ENCODE results near the gene NFKBIA. TPM values are rescaled to one million over a fixed set of nuclear protein-coding genes. Genes with fewer than 3 reads are reported as not detected.
A peak's percentile ranks its signal among the peaks of the same experiment; 100 is the strongest.
"Not testable (repeated sequence)": the region's sequence is repeated elsewhere in the genome, so short reads cannot be mapped to it uniquely, and the experiment has no call there.

The NFKBIA gene
- total RNA-seq, 1 experiment from 2014 or later, result 74.7 TPM

DNA sequence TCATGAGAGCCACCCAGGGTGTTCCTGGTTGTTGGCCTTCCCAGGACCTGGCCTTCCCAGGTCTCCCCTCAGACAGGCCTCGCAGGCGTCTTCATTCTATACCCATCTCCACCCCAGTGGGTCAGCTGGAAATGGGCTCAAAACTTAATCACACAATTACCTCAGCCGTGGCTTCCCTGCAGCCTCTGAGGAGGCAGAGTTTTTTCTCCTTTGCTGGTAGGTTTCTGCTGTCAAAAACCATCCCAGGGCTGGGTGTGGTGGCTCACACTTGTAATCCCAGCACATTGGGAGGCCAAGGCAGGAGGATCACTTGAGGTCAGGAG lies 13.2 kb downstream of the NFKBIA start:
- no peak for DNase-seq (ENCODE audit: low read depth)

DNA sequence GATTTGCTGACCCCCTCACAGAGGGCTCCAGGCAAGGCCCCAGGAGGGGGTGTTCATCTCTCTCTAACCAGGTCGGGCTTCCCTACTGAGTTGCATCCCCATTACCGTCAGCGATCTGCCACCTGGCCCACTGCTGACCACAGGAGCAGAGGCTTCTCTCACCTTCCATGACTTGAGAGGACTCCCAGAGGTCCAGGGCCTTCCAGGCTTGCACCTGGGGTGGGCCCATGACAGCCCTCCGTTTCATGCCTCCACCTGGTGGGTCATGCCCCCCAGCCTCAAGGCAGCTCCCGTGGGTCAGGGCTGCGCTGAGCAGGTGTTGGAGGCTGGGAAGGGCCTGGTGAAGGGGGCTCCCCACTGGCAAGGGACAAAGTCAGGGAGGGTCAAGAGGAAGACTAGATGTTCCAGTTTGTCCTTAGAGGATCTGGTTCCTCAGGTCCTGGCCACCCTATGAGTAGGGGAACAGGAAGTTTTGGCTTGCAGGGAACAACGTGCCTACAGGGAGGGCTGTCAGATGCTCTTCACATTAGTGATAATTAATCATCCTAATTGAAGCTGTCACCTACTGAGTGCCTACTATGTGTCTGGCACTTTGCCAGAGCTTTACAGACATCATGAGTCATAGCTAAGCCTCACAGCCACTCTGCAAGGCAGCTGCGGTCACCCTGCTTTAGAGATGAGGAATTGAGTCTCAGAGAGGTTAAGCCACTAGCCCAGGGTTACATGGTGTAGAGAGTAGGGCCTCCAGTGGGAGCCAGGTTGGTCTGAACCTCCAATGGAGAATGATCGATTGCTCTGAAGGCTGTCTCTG lies 13.8 kb downstream of the NFKBIA start:
- DNase-seq (ENCODE audit: low read depth), result peak; percentile 45

GRCh38 chr14:35389315-35389667 lies 15.3 kb downstream of the NFKBIA start:
- no peak for DNase-seq (ENCODE audit: low read depth)

DNA sequence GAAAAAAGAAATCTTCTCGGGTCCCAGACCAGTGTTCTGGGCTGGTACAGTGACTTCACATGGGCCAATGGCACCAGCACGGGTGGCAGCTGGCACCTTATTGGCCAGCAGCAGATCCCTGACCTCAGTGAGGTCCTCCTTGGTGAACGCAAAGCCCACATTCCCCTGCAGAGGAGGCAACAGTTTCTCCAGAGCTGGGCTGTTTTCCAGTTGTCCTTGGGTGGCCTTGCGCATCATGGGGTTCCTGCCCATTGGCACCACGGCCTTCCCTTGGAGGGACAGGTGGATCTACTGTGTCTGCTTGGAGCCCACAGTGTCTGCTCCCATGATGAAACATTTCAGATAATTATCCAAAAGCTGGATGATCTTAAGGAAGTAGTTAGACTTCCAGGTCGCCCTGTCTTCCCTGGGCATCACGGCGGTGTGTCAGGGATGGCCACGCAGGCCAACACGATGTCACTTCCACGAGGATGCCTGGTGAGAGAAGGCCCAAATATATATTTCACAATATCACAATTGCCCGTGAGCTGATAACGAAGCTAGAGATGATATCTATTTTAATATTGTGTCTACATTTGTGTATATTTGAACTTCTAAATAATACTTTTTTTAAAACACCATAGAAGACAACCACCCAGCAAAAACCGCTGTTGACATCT lies 15.8 kb downstream of the NFKBIA start:
- DNase-seq (ENCODE audit: low read depth), result no peak

DNA sequence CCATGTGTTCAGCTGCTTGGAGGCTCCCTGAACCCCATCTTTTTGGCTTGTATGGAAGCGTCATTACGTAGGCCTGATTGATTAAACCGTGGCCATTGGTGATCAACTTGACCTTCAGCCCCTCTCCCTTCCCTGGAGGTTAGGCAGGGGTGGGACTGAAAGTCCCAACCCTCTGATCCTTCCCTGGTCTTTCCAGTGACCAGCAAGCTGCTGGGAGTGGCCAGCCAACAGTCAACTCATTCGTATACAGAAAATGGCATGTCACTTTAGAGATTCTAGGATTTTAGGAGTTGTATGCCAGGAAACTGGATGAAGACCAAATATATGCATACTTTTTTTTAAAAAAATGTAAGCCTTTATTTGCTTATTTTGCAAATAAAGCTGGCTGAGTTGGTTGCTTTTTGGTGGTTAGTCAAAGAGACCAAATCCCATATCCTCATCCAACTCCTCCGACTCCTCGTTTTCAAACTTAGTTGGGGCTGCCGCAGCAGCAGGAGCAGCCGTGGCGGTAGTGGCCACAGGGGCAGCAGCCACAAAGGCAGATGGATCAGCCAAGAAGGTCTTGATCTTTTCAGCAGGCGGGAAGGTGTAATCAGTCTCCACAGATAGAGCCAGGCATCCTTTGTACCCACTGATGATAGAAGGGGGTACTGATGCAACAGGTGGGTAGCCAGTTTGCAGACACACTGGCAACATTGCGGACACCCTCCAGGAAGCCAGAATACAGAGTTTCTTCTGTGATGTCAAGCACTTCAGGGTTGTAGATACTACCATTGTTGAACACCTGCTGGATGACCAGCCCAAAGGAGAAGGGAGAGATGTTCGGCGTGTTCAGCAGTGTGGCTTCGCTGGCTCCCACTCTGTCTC lies 16.6 kb downstream of the NFKBIA start:
- DNase-seq (ENCODE audit: low read depth), result no peak

GRCh38 chr14:35387219-35387618 lies 17.3 kb downstream of the NFKBIA start:
- no peak for DNase-seq (ENCODE audit: low read depth)

DNA sequence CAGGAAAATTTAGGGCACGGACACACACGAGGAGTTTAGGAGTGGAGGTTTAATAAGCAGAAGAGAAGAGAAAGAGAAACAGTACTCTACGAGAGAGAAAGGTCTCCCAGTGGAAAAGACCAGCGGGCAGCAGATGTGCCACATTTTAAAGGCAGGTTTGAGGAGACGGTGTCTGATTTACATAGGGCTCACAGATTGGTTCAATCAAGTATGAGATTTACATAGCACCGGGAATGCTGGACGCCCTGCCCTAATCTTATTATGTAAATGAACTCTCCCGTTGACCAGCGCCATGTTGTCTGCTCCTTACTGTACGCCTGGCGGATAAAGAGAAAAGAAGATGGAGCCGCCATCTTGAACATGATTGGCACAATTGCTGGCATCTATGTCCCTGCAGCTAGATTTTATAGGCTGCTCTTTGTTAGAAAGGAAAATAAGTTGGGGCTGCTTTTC lies 17.9 kb downstream of the NFKBIA start:
- DNase-seq (ENCODE audit: low read depth), result no peak

DNA sequence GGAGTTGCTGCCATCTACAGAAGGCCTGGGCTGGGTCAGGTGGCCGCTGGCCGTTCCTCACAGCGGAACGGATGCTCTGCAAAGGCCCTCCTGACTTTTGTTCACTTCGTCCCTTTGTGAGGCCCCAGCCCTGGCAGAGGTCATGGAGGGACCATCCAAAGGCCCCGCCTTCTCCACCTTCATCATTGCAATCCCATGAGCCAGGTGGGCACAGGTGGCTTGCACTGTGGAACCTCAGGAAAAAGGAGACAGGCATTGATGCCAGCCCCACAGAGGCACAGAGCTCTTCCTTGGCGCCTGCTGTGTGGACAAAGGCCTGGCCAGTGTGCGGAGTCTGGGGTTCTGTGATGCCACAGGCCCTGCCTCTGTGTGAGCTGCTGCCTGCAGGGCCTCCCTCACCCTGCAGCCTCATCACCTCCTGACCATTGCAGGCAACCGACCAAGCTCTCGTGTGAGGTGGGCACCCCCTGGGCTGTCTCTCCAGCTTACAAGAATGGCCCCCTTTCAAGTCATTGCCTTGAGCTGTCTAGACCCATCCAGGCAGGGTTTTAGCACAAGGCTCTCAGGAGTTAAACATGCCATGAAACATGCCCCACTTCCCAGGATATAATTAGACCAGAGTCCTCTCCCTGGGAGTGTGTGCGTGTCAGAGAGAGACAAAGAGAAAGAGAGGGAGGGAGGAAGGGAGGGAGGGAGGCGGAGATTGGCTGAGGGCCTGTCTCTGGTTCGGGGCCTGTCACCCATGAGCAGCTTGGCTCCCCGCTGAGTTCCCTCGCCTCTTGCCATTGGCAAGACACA lies 19.3 kb downstream of the NFKBIA start:
- DNase-seq (ENCODE audit: low read depth), result peak; percentile 92

- DNase-seq (ENCODE audit: low read depth), result peak; percentile 98
Observed at GRCh38 chr14:35384455-35385041, 20.0 kb downstream of the NFKBIA start.

DNA sequence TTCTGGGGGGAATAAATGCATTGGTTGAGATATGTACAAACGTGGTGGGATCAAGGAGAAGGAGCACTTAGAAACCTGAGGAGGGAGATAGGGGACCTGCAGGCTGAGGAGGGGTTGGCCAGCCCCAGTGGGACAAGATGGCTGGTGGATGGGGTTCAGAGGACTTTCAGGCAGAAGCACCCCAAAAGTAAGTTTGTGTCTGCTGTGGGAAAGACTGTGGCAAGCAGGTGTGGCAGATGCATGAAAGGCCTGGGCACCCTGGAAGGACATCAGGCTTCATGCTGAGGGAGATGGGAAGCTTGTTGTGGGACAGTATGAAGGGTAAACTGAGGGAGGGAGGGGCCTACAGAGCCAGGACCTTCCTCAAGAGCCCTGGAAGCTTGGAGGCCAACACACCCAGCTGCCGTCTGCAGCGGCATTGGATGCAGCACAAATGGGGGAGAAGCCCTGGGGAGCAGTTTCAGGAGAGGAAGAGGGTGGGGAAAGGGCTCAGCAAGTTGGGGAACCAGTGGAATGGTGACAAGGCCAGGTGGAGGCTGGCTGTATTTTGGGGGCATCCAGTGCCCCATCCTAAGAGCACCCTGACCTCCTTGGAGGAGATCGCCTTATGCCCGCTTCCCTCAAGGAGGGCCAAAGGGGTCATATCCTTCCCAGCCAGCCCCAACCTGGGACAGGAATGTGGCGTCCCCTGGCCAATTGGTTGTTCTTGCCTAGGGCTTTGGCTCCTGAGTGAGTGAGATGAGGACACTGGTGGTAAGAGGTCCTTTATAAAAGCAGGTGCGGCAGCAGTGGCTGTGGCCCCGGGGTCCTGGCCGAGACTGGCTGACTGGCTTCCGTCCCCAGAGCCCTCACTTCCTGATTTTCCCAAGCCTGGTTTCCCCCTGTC lies 20.7 kb downstream of the NFKBIA start:
- no peak for DNase-seq (ENCODE audit: low read depth)

- no peak for DNase-seq (ENCODE audit: low read depth)
Observed at GRCh38 chr14:35380794-35381193, 23.8 kb downstream of the NFKBIA start.

GRCh38 chr14:35379234-35379933 lies 25.2 kb downstream of the NFKBIA start:
- not testable (repeated sequence) for DNase-seq (ENCODE audit: low read depth)

DNA sequence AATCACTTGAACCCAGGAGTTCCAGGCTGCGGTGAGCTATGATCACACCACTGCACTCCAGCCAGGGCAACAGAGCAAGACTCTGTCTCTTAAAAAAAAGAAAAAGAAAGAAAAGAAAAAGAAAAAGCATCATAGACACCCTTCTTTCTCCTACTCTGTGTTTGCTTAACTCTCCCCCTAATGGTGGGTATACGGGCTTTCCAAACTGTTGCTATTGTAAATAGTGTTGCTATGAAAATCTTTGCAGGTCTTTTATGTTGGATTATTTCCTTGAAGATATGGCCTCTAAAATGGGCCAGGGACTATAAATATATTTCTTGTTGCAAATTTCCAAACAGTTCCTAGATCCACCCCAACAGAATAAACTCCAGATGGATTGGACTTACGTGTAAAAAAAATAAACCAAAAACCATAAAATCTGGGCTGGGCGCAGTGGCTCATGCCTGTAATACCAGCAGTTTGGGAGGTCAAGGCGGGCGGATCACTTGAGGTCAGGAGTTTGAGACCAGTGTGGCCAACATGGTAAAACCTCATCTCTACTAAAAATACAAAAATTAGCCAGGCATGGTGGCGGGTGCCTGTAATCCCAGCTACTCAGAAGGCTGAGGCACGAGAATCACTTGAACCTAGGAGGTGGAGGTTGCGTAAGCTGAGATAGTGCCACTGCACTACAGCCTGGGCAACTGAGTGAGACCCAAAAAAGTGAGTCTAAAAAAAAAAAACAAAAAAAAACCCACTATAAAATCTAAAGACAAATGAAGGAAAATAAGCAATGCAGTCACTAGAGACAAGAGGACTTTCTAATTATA lies 25.9 kb downstream of the NFKBIA start:
- DNase-seq (ENCODE audit: low read depth), result peak; percentile 69

DNA sequence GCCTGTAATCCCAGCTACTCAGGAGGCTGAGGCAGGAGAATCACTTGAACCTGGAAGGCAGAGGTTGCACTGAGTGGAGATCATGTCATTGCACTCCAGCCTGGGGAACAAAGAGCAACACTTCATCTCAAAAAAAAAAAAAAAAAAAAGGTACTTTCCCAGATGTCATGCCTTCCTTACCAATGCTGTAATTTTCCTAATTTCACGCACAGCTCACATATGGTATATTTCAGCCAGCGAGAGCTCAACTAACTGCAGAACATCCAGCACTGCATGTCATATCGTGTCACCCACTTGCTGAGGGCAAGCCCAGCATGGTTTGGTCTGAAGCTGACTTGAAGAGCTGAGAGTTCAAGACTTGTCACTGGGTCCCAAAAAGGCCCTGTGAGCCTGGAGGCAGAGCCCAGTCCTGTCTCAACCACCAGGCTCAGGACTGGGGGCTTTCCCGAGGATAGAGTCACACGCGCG lies 29.0 kb downstream of the NFKBIA start:
- DNase-seq (ENCODE audit: low read depth), result no peak

DNA sequence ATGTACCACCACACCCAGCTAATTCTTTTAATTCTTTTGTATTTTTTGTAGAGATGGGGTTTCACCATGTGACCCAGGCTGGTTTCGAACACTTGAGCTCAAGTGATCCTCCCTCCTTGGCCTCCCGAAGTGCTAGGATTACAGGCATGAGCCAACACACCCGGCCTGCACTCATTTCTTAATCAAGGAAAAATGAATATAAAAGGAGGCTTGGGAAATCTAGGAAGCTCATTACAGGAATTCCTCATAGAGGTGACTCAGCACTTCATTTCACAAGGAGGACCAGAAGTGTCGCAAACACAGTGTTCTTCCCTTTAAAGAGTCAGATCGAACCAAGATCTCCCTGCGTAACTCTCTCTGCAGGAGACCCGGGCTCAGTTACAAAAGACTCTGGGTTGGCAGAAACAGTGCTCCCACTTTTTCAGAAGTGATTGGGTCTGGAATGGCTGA lies 30.3 kb downstream of the NFKBIA start:
- DNase-seq (ENCODE audit: low read depth), result peak; percentile 95

GRCh38 chr14:35373208-35373607 lies 31.3 kb downstream of the NFKBIA start:
- not testable (repeated sequence) for DNase-seq (ENCODE audit: low read depth)

DNA sequence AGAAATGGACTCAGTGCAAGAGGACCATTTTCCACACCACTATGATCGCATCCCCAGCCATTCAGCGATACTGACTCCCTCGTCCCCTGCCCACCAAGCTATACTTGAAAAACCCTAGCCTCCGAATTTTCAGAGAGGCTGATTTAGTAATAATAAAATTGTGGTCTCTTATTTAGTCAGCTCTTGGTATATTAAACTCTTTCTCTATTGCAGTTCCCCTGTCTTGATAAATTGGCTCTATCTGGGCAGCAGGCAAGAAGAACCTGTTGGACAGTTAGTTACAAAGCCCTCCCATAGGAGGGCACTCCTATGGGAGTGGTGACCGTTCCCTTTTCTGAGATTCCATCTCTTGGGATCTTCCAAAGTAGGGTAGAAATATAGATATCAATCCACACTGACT lies 33.6 kb downstream of the NFKBIA start:
- no peak for DNase-seq (ENCODE audit: low read depth)

DNA sequence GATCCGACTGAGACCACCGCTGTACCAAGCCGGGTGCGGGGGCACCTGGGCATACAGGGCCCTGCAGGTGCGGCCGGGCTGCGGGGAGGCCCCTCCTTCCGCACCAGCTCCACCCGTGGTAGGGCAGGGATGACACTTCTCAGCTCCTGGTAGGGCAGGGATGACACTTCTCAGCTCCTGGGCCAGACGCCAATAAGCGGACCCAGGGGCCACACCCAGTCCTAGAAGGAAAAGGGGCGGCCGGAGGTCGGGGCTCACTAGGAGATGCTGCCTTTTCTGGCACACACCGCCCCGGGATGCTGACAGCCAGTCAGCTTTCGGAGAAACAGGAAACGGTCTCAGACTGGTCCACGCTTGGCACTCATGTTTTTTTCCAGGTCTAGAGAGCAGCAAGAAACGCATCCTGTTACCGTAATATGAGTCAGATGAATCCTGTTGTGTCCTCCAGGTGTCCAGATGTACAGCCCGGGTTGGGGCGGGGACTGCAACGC lies 34.8 kb downstream of the NFKBIA start:
- DNase-seq (ENCODE audit: low read depth), result no peak

All from LHCN-M2 (cell line).